ENCODE data around the gene PEBP1.

PEBP1 gene

DNA sequence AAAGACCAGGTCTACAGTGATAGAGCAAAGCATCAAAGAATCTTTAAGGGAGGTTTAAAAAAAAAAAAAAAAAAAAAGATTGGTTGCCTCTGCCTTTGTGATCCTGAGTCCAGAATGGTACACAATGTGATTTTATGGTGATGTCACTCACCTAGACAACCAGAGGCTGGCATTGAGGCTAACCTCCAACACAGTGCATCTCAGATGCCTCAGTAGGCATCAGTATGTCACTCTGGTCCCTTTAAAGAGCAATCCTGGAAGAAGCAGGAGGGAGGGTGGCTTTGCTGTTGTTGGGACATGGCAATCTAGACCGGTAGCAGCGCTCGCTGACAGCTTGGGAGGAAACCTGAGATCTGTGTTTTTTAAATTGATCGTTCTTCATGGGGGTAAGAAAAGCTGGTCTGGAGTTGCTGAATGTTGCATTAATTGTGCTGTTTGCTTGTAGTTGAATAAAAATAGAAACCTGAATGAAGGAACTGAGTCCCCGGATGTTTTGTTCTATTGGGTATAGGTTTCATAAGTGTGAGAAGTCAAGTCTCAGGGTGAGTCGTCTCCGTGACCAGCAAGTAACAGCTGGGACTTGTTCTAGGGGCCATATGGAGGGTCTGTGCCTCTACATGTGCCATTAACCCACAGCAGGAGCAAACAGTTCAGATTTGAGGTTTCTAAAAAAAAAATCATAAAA lies 9.3 kb downstream of the PEBP1 start:
- peak; percentile 83 for DNase-seq (ENCODE audit: low read depth)
- TF ChIP-seq CTCF (IDR thresholded peaks at IDR 0.05; ENCODE audit: insufficient read depth, low read depth, low read length, missing control alignments): no peak
- no peak overlapping the region for H3K4me3 ChIP-seq (ENCODE audit: low read depth, low read length)

- TF ChIP-seq CTCF (IDR thresholded peaks at IDR 0.05; ENCODE audit: insufficient read depth, low read depth, low read length, missing control alignments): no peak
- DNase-seq (ENCODE audit: low read depth): no peak
- no peak overlapping the region for H3K4me3 ChIP-seq (ENCODE audit: low read depth, low read length)
These were observed 9.9 kb downstream of the PEBP1 start for GRCh38 chr12:118145798-118146156.

DNA sequence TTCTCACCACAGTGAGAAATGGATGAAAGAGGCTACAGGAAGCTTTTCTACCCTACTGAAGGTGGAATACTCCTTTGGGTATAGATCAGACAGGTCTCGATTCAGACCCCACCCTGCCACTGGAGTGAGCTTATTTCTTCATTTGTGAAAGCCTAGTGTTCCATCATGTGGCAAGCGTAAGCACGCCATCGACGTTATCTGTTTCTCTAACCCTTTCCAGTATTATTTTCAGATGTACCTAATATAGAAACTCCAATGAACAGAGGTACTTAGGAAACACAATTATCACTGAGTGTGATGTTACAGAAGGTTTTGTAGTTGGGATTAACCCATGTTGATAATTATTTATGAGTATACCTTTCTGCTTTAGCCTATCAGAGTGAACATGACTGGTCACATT lies 12.4 kb downstream of the PEBP1 start:
- no peak for DNase-seq (ENCODE audit: low read depth)
- no peak for TF ChIP-seq CTCF (IDR thresholded peaks at IDR 0.05; ENCODE audit: insufficient read depth, low read depth, low read length, missing control alignments)
- H3K4me3 ChIP-seq (ENCODE audit: low read depth, low read length): no peak overlapping the region

DNA sequence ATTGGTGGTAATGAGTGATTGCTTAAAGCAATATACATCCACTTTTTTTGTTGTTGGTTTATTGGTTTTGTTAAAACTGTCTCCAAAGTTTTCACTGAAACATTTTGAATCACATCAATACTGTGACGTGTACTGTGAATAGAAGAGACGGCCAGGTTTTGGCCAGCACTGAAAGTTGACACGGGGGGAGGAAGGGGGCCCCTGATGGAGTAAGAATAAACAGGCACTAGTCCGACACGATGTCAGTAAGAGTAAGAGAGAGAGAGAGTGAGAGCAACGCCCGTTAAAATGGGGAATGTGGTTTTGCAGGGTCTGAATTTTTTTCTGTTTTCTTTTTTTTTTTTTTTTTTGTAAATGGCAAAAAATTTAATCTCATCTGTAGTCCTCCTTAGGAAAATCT lies 14.7 kb downstream of the PEBP1 start:
- DNase-seq (ENCODE audit: low read depth): no peak
- no peak for TF ChIP-seq CTCF (IDR thresholded peaks at IDR 0.05; ENCODE audit: insufficient read depth, low read depth, low read length, missing control alignments)
- H3K4me3 ChIP-seq (ENCODE audit: low read depth, low read length): no peak overlapping the region

DNA sequence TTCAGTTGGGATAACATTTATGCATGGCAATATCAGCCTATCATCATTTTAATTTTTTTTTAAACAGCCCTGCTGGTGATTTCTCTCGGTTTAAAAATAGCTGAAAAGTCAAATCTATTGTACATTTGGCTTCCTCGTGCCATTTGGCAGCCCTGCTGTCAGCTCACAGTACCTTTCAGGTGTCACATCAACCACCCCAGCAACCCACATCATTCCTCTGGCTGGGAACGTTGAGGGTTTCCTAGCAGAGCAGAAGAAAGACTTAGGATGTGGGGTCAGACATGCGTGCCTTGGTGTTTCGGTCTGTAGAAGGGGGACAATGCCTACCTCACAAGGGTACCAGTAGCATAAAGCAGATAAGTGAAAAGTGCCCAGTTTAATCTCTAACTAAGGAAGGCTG lies 15.8 kb downstream of the PEBP1 start:
- DNase-seq (ENCODE audit: low read depth): no peak
- no peak overlapping the region for H3K4me3 ChIP-seq (ENCODE audit: low read depth, low read length)
- no peak for TF ChIP-seq CTCF (IDR thresholded peaks at IDR 0.05; ENCODE audit: insufficient read depth, low read depth, low read length, missing control alignments)

DNA sequence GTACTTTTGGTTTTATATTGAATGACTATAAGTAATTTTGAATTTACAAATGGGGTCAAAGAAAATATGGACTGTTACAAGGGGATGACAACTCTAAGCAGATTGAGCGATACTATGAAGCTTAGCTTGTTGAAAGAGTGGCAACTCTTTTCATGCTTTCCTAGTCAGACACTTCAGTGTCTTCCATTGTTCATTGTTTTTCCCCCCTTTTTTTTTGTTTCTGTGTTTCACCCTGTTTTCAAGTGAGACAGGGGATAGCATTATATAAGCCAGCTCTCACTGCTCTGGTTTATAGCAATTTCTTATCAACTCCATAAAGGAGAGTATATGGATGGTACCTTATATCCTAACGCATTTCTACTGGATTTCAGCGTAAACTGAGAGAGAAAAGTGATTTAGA lies 24.6 kb downstream of the PEBP1 start:
- no peak for DNase-seq (ENCODE audit: low read depth)
- TF ChIP-seq CTCF (IDR thresholded peaks at IDR 0.05; ENCODE audit: insufficient read depth, low read depth, low read length, missing control alignments): no peak
- no peak overlapping the region for H3K4me3 ChIP-seq (ENCODE audit: low read depth, low read length)

DNA sequence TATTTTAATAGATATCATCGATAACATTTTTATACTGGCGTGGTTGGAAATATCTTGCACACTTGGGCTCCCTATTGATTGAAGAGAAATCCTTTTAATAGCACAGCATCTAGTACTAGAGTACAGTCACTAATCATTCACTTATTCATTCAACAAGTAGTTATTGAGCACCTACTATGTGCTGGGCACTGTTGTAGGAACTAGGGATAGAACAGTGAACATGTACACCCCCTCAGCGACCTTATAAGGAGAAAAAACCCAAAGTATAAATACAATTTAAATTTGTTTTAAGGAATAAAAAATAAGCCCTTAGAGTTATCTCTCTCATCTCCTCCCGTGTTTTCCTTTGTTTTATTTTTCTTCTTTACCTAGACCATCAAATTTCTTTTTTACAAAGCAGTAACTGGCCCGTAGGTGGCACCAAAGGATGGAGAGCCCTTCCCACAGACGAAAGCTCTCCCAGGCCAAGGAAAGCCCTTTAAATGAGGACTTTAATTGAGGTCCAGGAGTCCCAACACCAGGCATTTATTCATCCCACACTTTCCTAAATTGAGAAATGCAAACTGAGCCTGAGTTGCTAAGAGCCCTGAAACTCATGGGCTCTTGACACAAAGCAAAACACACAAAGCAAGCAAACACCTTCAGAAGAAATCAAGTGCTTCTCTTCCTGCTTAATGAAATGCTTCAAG lies 29.0 kb downstream of the PEBP1 start:
- H3K4me3 ChIP-seq (ENCODE audit: low read depth, low read length): no peak overlapping the region
- TF ChIP-seq CTCF (IDR thresholded peaks at IDR 0.05; ENCODE audit: insufficient read depth, low read depth, low read length, missing control alignments): peak; percentile 34

More for the DNA sequence above, 29.0 kb downstream of the PEBP1 start:
- peak; percentile 39 for DNase-seq (ENCODE audit: low read depth)
